Body of pancreas (tissue), 4 donors: ENCODE results near the gene OSBPL1A. TPM values are rescaled to one million over a fixed set of nuclear protein-coding genes. Genes with fewer than 3 reads are reported as not detected.

Experiments
- ATAC-seq: fragments of 150-250 bp; one replicate; pipeline ENCODE4 v1.9.1; 2016
- DNase-seq, 4 donors: peaks; one replicate each; pipeline ENCODE4 v3.0.0-alpha.2; 2019
- H3K27ac ChIP-seq, 4 donors: fragments of 200-600 bp; sonication (generic); 1 replicate in 3 of 4; 2 replicates in 1 of 4; pipeline versions ENCODE4 v1.5.1 to v1.6.1; 2016 to 2019; ENCODE audit warnings: mild to moderate bottlenecking in 1 of 4, mixed read lengths in 1 of 4, moderate library complexity in 1 of 4
- H3K27me3 ChIP-seq, 2 donors: fragments of 200-600 bp; sonication (generic); one replicate each; pipeline ENCODE4 v1.6.0; 2016; ENCODE audit warnings: mild to moderate bottlenecking in 1 of 2
- H3K36me3 ChIP-seq, 2 donors: fragments of 200-600 bp; sonication (generic); replicated peaks in 1 of 2; 2 replicates each; pipeline ENCODE4 v1.5.1; 2016; ENCODE audit warnings: low read depth in 2 of 2; ENCODE audit not compliant: insufficient read depth in 1 of 2
- H3K4me1 ChIP-seq: fragments of 200-600 bp; sonication (generic); one replicate; pipeline ENCODE4 v1.6.0; 2016
- H3K4me3 ChIP-seq, 2 donors: fragments of 200-600 bp; sonication (generic); 1 replicate in 1 of 2; 2 replicates in 1 of 2; pipeline ENCODE4 v1.5.1; 2016 to 2019
- H3K9me3 ChIP-seq, 3 donors: fragments of 200-600 bp; sonication (generic); 1 replicate in 2 of 3; 2 replicates in 1 of 3; pipeline ENCODE4 v1.5.1; 2016
- POLR2A ChIP-seq, 3 donors: fragments of 450-650 bp; IDR thresholded peaks; one replicate each; pipeline ENCODE4 v1.6.1; 2016; ENCODE audit warnings: antibody characterized with exemption in 3 of 3, mild to moderate bottlenecking in 2 of 3
- WGBS, 2 donors: methylation state at CpG; one replicate each; pipeline ENCODE4 v1.1.5; 2017; 5-methylcytosine and 5-hydroxymethylcytosine counted together
- intact Hi-C: fragments of 100-400 bp; cut with DNase I; formaldehyde crosslinking; loops from one replicate; pipeline ENCODE4 v1.15.1; 2023
- total RNA-seq, 2 donors: library from RNA; depleted of rRNA; stranded (reverse); fragments of >200 nt; gene quantifications; one replicate each; pipeline ENCODE4 v1.1.0, GENCODE V29; 2016
- TF ChIP-seq, protein P1 (sequence below), 7 experiments: fragments of 450-650 bp in 4 of 7; fragments of 200-600 bp in 3 of 7; sonication (generic) in 3 of 7; IDR thresholded peaks; one replicate each; pipeline ENCODE4 v1.5.1; 2016 to 2019; ENCODE audit warnings: antibody characterized with exemption in 7 of 7

Gene OSBPL1A
- total RNA-seq, 2 donors from 2014 or later, result 20.5 to 78.4 TPM

GRCh38 chr18:24315170-24315569, 82.5 kb downstream of the OSBPL1A start:
- Histone ChIP-seq H3K4me1 (peaks cover 5% of the 10 kb centered on the region), H3K27me3 (no peaks in the 10 kb centered on the region), H3K27ac (no peak overlapping the region), H3K4me3 (no peak overlapping the region), H3K36me3 (no peaks in the 10 kb centered on the region), H3K9me3 (no peaks in the 10 kb centered on the region)
- DNase-seq (no peak), ATAC-seq (no peak)
- 95 to 100% methylated on average over 1 of the region's 1 CpG for WGBS, 2 donors
- TF ChIP-seq POLR2A (IDR thresholded peaks at IDR 0.05), result no peak
- TF ChIP-seq, protein P1, sequence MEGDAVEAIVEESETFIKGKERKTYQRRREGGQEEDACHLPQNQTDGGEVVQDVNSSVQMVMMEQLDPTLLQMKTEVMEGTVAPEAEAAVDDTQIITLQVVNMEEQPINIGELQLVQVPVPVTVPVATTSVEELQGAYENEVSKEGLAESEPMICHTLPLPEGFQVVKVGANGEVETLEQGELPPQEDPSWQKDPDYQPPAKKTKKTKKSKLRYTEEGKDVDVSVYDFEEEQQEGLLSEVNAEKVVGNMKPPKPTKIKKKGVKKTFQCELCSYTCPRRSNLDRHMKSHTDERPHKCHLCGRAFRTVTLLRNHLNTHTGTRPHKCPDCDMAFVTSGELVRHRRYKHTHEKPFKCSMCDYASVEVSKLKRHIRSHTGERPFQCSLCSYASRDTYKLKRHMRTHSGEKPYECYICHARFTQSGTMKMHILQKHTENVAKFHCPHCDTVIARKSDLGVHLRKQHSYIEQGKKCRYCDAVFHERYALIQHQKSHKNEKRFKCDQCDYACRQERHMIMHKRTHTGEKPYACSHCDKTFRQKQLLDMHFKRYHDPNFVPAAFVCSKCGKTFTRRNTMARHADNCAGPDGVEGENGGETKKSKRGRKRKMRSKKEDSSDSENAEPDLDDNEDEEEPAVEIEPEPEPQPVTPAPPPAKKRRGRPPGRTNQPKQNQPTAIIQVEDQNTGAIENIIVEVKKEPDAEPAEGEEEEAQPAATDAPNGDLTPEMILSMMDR (IDR thresholded peaks at IDR 0.05), result no peak
- intact Hi-C loops, result no loop called here

- DNase-seq, result no peak
Measured at GRCh38 chr18:24306201-24306600, 91.4 kb downstream of the OSBPL1A start.

DNA sequence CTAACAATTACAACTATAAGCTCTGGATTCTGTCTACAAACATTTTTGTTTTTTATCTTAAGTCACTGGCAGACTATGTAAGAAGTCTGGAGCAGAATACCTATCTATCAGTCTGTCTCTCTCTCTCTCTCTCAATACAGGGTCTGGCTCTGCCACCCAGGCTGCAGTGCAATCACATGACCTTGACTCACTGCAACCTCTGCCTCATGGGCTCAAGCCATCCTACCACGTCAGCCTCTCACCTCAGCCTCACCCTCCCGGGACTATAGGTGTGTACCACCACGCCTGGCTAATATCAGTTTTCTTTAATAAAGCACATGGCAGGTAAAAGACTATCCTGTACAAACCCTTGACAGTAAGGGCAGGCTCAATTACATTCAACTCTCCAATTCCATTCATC, 96.9 kb downstream of the OSBPL1A start:
- intact Hi-C loops, result no loop called here
- no peak overlapping the region for H3K27ac ChIP-seq
- H3K9me3 ChIP-seq, result no peaks in the 10 kb centered on the region
- DNase-seq (no peak), ATAC-seq (no peak)
- whole genome bisulfite sequencing, 2 donors, result 94 to 98% methylated on average over 3 of the region's 3 CpGs
- no peak overlapping the region for H3K4me3 ChIP-seq
- H3K27me3 ChIP-seq, result no peaks in the 10 kb centered on the region
- H3K36me3 ChIP-seq, result no peaks in the 10 kb centered on the region
- no peak for TF ChIP-seq POLR2A (IDR thresholded peaks at IDR 0.05)
- TF ChIP-seq, protein P1 (IDR thresholded peaks at IDR 0.05), result no peak
- H3K4me1 ChIP-seq, result no peaks in the 10 kb centered on the region

More at GRCh38 chr18:24306201-24306600, 91.4 kb downstream of the OSBPL1A start:
- no peaks in the 10 kb centered on the region for H3K36me3 ChIP-seq
- intact Hi-C loops, result no loop called here
- no peak for TF ChIP-seq POLR2A (IDR thresholded peaks at IDR 0.05)
- TF ChIP-seq, protein P1 (IDR thresholded peaks at IDR 0.05), result no peak
- no peak overlapping the region for H3K27ac ChIP-seq
- H3K27me3 ChIP-seq, result no peaks in the 10 kb centered on the region
- 86 to 92% methylated on average over 2 of the region's 2 CpGs for WGBS, 2 donors
- no peak for ATAC-seq
- no peaks in the 10 kb centered on the region for H3K4me1 ChIP-seq
- no peaks in the 10 kb centered on the region for H3K9me3 ChIP-seq
- H3K4me3 ChIP-seq, result no peak overlapping the region

- ATAC-seq (no peak), DNase-seq (no peak)
- H3K27ac ChIP-seq, result no peak overlapping the region
- intact Hi-C loops, result no loop called here
- WGBS, 2 donors, result 69 to 77% methylated on average over 3 of the region's 3 CpGs
- H3K36me3 ChIP-seq, result no peaks in the 10 kb centered on the region
- no peaks in the 10 kb centered on the region for H3K27me3 ChIP-seq
- no peak overlapping the region for H3K4me3 ChIP-seq
- no peaks in the 10 kb centered on the region for H3K4me1 ChIP-seq
- no peaks in the 10 kb centered on the region for H3K9me3 ChIP-seq
- TF ChIP-seq, protein P1 (IDR thresholded peaks at IDR 0.05), result no peak
- TF ChIP-seq POLR2A (IDR thresholded peaks at IDR 0.05), result no peak
Measured at GRCh38 chr18:24296276-24296675, 101.3 kb downstream of the OSBPL1A start.

DNA sequence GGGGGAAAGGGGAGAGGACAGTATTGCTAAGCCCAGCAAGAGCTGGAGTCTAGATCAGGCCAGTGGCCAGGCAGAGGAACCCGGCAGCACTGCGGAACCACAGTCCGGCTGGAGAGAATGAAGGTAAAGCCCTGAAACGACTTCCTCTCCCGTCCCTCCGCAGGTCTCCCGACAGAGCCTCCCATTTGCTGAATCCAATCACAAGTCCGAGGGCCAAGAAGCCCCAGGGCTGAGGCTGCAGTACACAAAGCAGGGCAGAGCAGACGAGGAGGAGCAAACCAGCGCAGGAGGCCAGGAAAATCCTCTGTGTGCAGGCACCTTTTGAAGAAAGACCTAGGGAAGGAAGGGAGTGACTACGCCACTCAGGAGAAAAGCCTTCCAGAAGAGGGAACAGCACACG, 104.4 kb downstream of the OSBPL1A start:
- no peak for TF ChIP-seq POLR2A (IDR thresholded peaks at IDR 0.05)
- TF ChIP-seq, protein P1 (IDR thresholded peaks at IDR 0.05), result no peak
- ATAC-seq, result no peak
- Histone ChIP-seq H3K36me3 (no peaks in the 10 kb centered on the region), H3K4me1 (no peaks in the 10 kb centered on the region), H3K4me3 (no peak overlapping the region), H3K27me3 (no peaks in the 10 kb centered on the region), H3K9me3 (no peaks in the 10 kb centered on the region), H3K27ac (no peak overlapping the region)
- 91 to 92% methylated on average over 12 of the region's 12 CpGs for WGBS, 2 donors
- no peak for DNase-seq
- intact Hi-C loops, result no loop called here
